HCT116 (cell line): Measurements from ENCODE around the gene XPO4. TPM values are rescaled to one million over a fixed set of nuclear protein-coding genes. Genes with fewer than 3 reads are reported as not detected.

Source experiments
- ATAC-seq: fragments of 200-7000 bp; cut with Tn5 transposase; 2 replicates; pipeline ENCODE4 v1.9.1; 2020; ENCODE audit warnings: mild to moderate bottlenecking, moderate library complexity
- BruUV-seq: library from RNA; stranded (reverse); fragments of 400-500 nt; replicated peaks from 2 replicates; lab custom pipeline; 2021; lab: Mats Ljungman, UMichigan
- CTCF ChIA-PET: fragments of 300-600 bp; sonication (Branson Sonifier 250); formaldehyde crosslinking; loops from one replicate; lab custom pipeline; 2021; ENCODE audit warnings: antibody characterized with exemption; lab: Charles Lee
- POLR2A ChIA-PET: fragments of 300-600, 350-600 bp; sonication (Branson Sonifier 250); formaldehyde crosslinking; loops from one replicate; lab custom pipeline; 2021; ENCODE audit warnings: antibody characterized with exemption; lab: Charles Lee
- RAD21 ChIA-PET, 2 experiments: fragments of 300-600 bp; sonication (Branson Sonifier 250); formaldehyde crosslinking; loops; one replicate each; lab custom pipeline; 2023; ENCODE audit warnings: low total read pairs in 2 of 2; ENCODE audit not compliant: uncharacterized antibody in 2 of 2, unreplicated experiment in 2 of 2, low non-redundant PET in 1 of 2; lab: Charles Lee
- DNase-seq: peaks from one replicate; pipeline ENCODE4 v3.0.0-alpha.2; 2010; ENCODE audit warnings: low read depth, low spot score
- H2AFZ ChIP-seq: fragments of 200-600 bp; shearing (Covaris generic), sonication (generic); 2 replicates; pipeline ENCODE4 v1.6.1; 2017; ENCODE audit warnings: low read depth, mixed run types, mixed read lengths, antibody characterized with exemption, low read length; ENCODE audit not compliant: poor library complexity, severe bottlenecking
- H3K27ac ChIP-seq: 2 replicates; pipeline ENCODE4 v1.5.1; 2012; ENCODE audit warnings: low read depth, low read length
- H3K27me3 ChIP-seq: fragments of 200-600 bp; sonication (generic); 2 replicates; pipeline ENCODE4 v1.6.1; 2016; ENCODE audit warnings: mixed run types, low read length, mixed read lengths; ENCODE audit not compliant: insufficient read depth
- H3K36me3 ChIP-seq, 2 experiments: fragments of 200-500 bp in 1 of 2; fragments of 200-600 bp in 1 of 2; sonication (Bioruptor generic) in 1 of 2; sonication (generic) in 1 of 2; 2 replicates each; pipeline versions ENCODE4 v1.5.1 to v1.6.1; 2014 to 2016; ENCODE audit warnings: low read length in 2 of 2, inconsistent platforms in 1 of 2, mixed read lengths in 1 of 2, mixed run types in 1 of 2; ENCODE audit not compliant: insufficient read depth in 2 of 2, control insufficient read depth in 1 of 2
- H3K4me1 ChIP-seq, 2 experiments: fragments of 200-600 bp in 1 of 2; sonication (generic) in 1 of 2; 2 replicates each; pipeline versions ENCODE4 v1.5.1 to v1.6.1; 2012 to 2017; ENCODE audit warnings: low read length in 2 of 2, inconsistent platforms in 1 of 2, mild to moderate bottlenecking in 1 of 2, mixed read lengths in 1 of 2, mixed run types in 1 of 2, moderate library complexity in 1 of 2; ENCODE audit not compliant: insufficient read depth in 2 of 2, control insufficient read depth in 1 of 2
- H3K4me2 ChIP-seq: fragments of 200-600 bp; sonication (generic); 2 replicates; pipeline ENCODE4 v1.6.1; 2017; ENCODE audit warnings: mixed run types, low read length, mixed read lengths
- H3K4me3 ChIP-seq, 2 experiments: fragments of 200-600 bp in 1 of 2; sonication (generic) in 1 of 2; replicated peaks in 1 of 2; 2 replicates each; pipeline ENCODE4 v1.5.1; 2011 to 2016; ENCODE audit warnings: low read length in 2 of 2, control low read depth in 1 of 2, low read depth in 1 of 2, mild to moderate bottlenecking in 1 of 2, mixed read lengths in 1 of 2, mixed run types in 1 of 2
- H3K79me2 ChIP-seq: fragments of 200-600 bp; sonication (generic); 2 replicates; pipeline ENCODE4 v1.6.1; 2017; ENCODE audit warnings: mild to moderate bottlenecking, mixed run types, low read length, moderate library complexity, mixed read lengths; ENCODE audit not compliant: insufficient read depth
- H3K9ac ChIP-seq: fragments of 200-600 bp; sonication (generic); 2 replicates; pipeline ENCODE4 v1.6.1; 2016; ENCODE audit warnings: low read length, mixed read lengths
- H3K9me2 ChIP-seq: fragments of 200-600 bp; sonication (generic), shearing (Covaris generic); 2 replicates; pipeline ENCODE4 v1.6.1; 2017; ENCODE audit warnings: mixed run types, mild to moderate bottlenecking, moderate library complexity; ENCODE audit not compliant: insufficient read depth
- H3K9me3 ChIP-seq, 2 experiments: fragments of 200-500 bp in 1 of 2; fragments of 200-600 bp in 1 of 2; sonication (Bioruptor generic) in 1 of 2; sonication (generic) in 1 of 2; 2 replicates each; pipeline ENCODE4 v1.6.1; 2014 to 2017; ENCODE audit warnings: low read length in 2 of 2, mixed read lengths in 2 of 2, inconsistent platforms in 1 of 2, low read depth in 1 of 2, mild to moderate bottlenecking in 1 of 2, mixed run types in 1 of 2, moderate library complexity in 1 of 2; ENCODE audit not compliant: control insufficient read depth in 1 of 2, insufficient read depth in 1 of 2
- H4K20me1 ChIP-seq: fragments of 200-600 bp; sonication (generic), shearing (Covaris generic); 2 replicates; pipeline ENCODE4 v1.6.1; 2017; ENCODE audit warnings: mixed run types, mild to moderate bottlenecking, moderate library complexity; ENCODE audit not compliant: insufficient read depth
- ATF3 ChIP-seq: IDR thresholded peaks from 2 replicates; pipeline ENCODE4 v1.6.1; 2012
- CTCF ChIP-seq, 3 experiments: fragments of 200-600 bp in 1 of 3; sonication (generic) in 1 of 3; IDR thresholded peaks in 2 of 3; conservative IDR thresholded peaks in 1 of 3; 2 replicates each; pipeline ENCODE4 v1.5.1; 2012 to 2017; ENCODE audit warnings: low read depth in 2 of 3, low read length in 2 of 3, antibody characterized with exemption in 1 of 3, borderline replicate concordance in 1 of 3, control low read depth in 1 of 3, mild to moderate bottlenecking in 1 of 3, mixed read lengths in 1 of 3, mixed run types in 1 of 3, moderate library complexity in 1 of 3; ENCODE audit not compliant: insufficient read depth in 1 of 3
- ELF1 ChIP-seq: IDR thresholded peaks from 2 replicates; pipeline ENCODE4 v1.6.1; 2012; ENCODE audit warnings: low read depth, borderline replicate concordance
- EZH2 ChIP-seq: fragments of 200-600 bp; sonication (generic); IDR thresholded peaks from 2 replicates; pipeline ENCODE4 v1.6.1; 2017; ENCODE audit warnings: antibody characterized with exemption, mixed run types
- EZH2phosphoT487 ChIP-seq: fragments of 200-600 bp; IDR thresholded peaks from 2 replicates; pipeline ENCODE4 v1.6.1; 2018; ENCODE audit warnings: antibody characterized with exemption, borderline replicate concordance
- POLR2A ChIP-seq: IDR thresholded peaks from 2 replicates; pipeline ENCODE4 v1.7.0; 2011; ENCODE audit warnings: borderline replicate concordance; ENCODE audit not compliant: insufficient read depth, insufficient read length; ENCODE audit errors: extremely low read depth
- TCF7L2 ChIP-seq: IDR thresholded peaks from 2 replicates; pipeline ENCODE4 v1.7.0; 2011; ENCODE audit warnings: borderline replicate concordance, inconsistent platforms; ENCODE audit not compliant: insufficient read depth, insufficient read length; ENCODE audit errors: extremely low read depth
- YY1 ChIP-seq: IDR thresholded peaks from 2 replicates; pipeline ENCODE4 v1.6.1; 2011; ENCODE audit warnings: low read length, low read depth, moderate library complexity, mild to moderate bottlenecking; ENCODE audit not compliant: insufficient replicate concordance; ENCODE audit errors: extremely low read depth
- ZFX ChIP-seq: fragments of 450-650 bp; IDR thresholded peaks from 2 replicates; pipeline ENCODE4 v1.6.1; 2017
- ZNF274 ChIP-seq: fragments of 200-500 bp; sonication (Bioruptor generic); IDR thresholded peaks from 2 replicates; pipeline ENCODE4 v1.6.1; 2014; ENCODE audit warnings: mild to moderate bottlenecking, low read depth, low read length, inconsistent platforms
- intact Hi-C: fragments of 100-400 bp; cut with micrococcal nuclease; formaldehyde crosslinking; loops from 2 replicates; pipeline ENCODE4 v1.10.0; 2022
- total RNA-seq: library from RNA; stranded (reverse); gene quantifications from one replicate; pipeline ENCODE4 v1.2.1, GENCODE V29; 2021; ENCODE audit not compliant: unreplicated experiment

The XPO4 gene
- total RNA-seq, 1 experiment from 2014 or later = 29.7 TPM

GRCh38 chr13:20788312-20788711, 114.2 kb downstream of the XPO4 start:
- H3K9me2 ChIP-seq = no peaks in the 10 kb centered on the region
- H3K27ac ChIP-seq = no peak overlapping the region
- ChIA-PET RAD21 (no interaction called here), POLR2A (no interaction called here), CTCF (no interaction called here)
- H2AFZ ChIP-seq = no peak overlapping the region
- DNase-seq (no peak), ATAC-seq (no peak)
- H3K79me2 ChIP-seq = no peaks in the 10 kb centered on the region
- no peak overlapping the region for H3K4me3 ChIP-seq
- no peaks in the 10 kb centered on the region for H3K4me1 ChIP-seq
- H3K9ac ChIP-seq = no peak overlapping the region
- H3K36me3 ChIP-seq = peaks cover 10 to 13% of the 10 kb centered on the region in 2 experiments; a peak in 3 of 4 replicates
- no peak for TF ChIP-seq POLR2A
- TF ChIP-seq CTCF (IDR thresholded peaks at IDR 0.05 in 2 of 3, conservative IDR thresholded peaks at IDR 0.05 in 1 of 3; ENCODE audit: borderline replicate concordance in 1 of 3, insufficient read depth in 1 of 3, low read depth in 2 of 3, low read length in 2 of 3) = no peak
- no peak for TF ChIP-seq TCF7L2
- TF ChIP-seq ATF3 = no peak
- TF ChIP-seq EZH2phosphoT487 = no peak
- no peak for TF ChIP-seq ZFX
- TF ChIP-seq EZH2 = no peak
- no peak for TF ChIP-seq ELF1
- TF ChIP-seq ZNF274 = no peak
- TF ChIP-seq YY1 = no peak
- BruUV-seq = no TSS peak
- no peaks in the 10 kb centered on the region for H3K9me3 ChIP-seq
- H4K20me1 ChIP-seq = no peaks in the 10 kb centered on the region
- H3K4me2 ChIP-seq = no peak overlapping the region
- H3K27me3 ChIP-seq = no peaks in the 10 kb centered on the region
- intact Hi-C loops = no loop called here
